ENCODE data around the gene MBD2. TPM values are rescaled to one million over a fixed set of nuclear protein-coding genes. Genes with fewer than 3 reads are reported as not detected.
A peak's percentile ranks its signal among the peaks of the same experiment; 100 is the strongest.

The MBD2 gene
- total RNA-seq, 1 donor from 2014 or later = 27.7 TPM

GRCh38 chr18:54255141-54255540 lies 30.7 kb upstream of the MBD2 start:
- TF ChIP-seq CTCF (IDR thresholded peaks at IDR 0.05; ENCODE audit: unreplicated experiment) = no peak
- peaks cover 17% of the 10 kb centered on the region for H3K4me1 Mint-ChIP-seq (ENCODE audit: unreplicated experiment)
- no peak overlapping the region for H3K27ac Mint-ChIP-seq (ENCODE audit: unreplicated experiment)
- no peaks in the 10 kb centered on the region for H3K9me3 Mint-ChIP-seq (ENCODE audit: unreplicated experiment)
- H3K27me3 Mint-ChIP-seq (ENCODE audit: unreplicated experiment) = no peaks in the 10 kb centered on the region
- H3K4me3 Mint-ChIP-seq (ENCODE audit: unreplicated experiment) = no peak overlapping the region
- no peak for DNase-seq (ENCODE audit: low spot score)
- H3K36me3 Mint-ChIP-seq (ENCODE audit: low read depth, unreplicated experiment) = no peaks in the 10 kb centered on the region

GRCh38 chr18:54254265-54254758 lies 29.8 kb upstream of the MBD2 start:
- H3K4me1 Mint-ChIP-seq (ENCODE audit: unreplicated experiment) = peaks cover 17% of the 10 kb centered on the region
- H3K4me3 Mint-ChIP-seq (ENCODE audit: unreplicated experiment) = no peak overlapping the region
- DNase-seq (ENCODE audit: low spot score) = no peak
- H3K9me3 Mint-ChIP-seq (ENCODE audit: unreplicated experiment) = no peaks in the 10 kb centered on the region
- H3K27me3 Mint-ChIP-seq (ENCODE audit: unreplicated experiment) = no peaks in the 10 kb centered on the region
- no peaks in the 10 kb centered on the region for H3K36me3 Mint-ChIP-seq (ENCODE audit: low read depth, unreplicated experiment)
- H3K27ac Mint-ChIP-seq (ENCODE audit: unreplicated experiment) = no peak overlapping the region
- no peak for TF ChIP-seq CTCF (IDR thresholded peaks at IDR 0.05; ENCODE audit: unreplicated experiment)

GRCh38 chr18:54251606-54252390 lies 27.3 kb upstream of the MBD2 start:
- Mint-ChIP-seq H3K4me1 (ENCODE audit: unreplicated experiment) (peaks cover 26% of the 10 kb centered on the region), H3K9me3 (ENCODE audit: unreplicated experiment) (no peaks in the 10 kb centered on the region), H3K27ac (ENCODE audit: unreplicated experiment) (peak overlapping the region; percentile 85), H3K36me3 (ENCODE audit: low read depth, unreplicated experiment) (no peaks in the 10 kb centered on the region), H3K4me3 (ENCODE audit: unreplicated experiment) (no peak overlapping the region), H3K27me3 (ENCODE audit: unreplicated experiment) (no peaks in the 10 kb centered on the region)
- TF ChIP-seq CTCF (IDR thresholded peaks at IDR 0.05; ENCODE audit: unreplicated experiment) = no peak
- no peak for DNase-seq (ENCODE audit: low spot score)

GRCh38 chr18:54250846-54251261 lies 26.4 kb upstream of the MBD2 start:
- no peak overlapping the region for H3K4me3 Mint-ChIP-seq (ENCODE audit: unreplicated experiment)
- no peak for DNase-seq (ENCODE audit: low spot score)
- H3K36me3 Mint-ChIP-seq (ENCODE audit: low read depth, unreplicated experiment) = no peaks in the 10 kb centered on the region
- TF ChIP-seq CTCF (IDR thresholded peaks at IDR 0.05; ENCODE audit: unreplicated experiment) = no peak
- peaks cover 26% of the 10 kb centered on the region for H3K4me1 Mint-ChIP-seq (ENCODE audit: unreplicated experiment)
- H3K27ac Mint-ChIP-seq (ENCODE audit: unreplicated experiment) = peak overlapping the region; percentile 85
- no peaks in the 10 kb centered on the region for H3K27me3 Mint-ChIP-seq (ENCODE audit: unreplicated experiment)
- H3K9me3 Mint-ChIP-seq (ENCODE audit: unreplicated experiment) = no peaks in the 10 kb centered on the region

GRCh38 chr18:54247511-54248175 lies 23.2 kb upstream of the MBD2 start:
- H3K27ac Mint-ChIP-seq (ENCODE audit: unreplicated experiment) = peak overlapping the region; percentile 13

More at GRCh38 chr18:54247511-54248175, 23.2 kb upstream of the MBD2 start:
- Mint-ChIP-seq H3K36me3 (ENCODE audit: low read depth, unreplicated experiment) (peaks cover 3% of the 10 kb centered on the region), H3K9me3 (ENCODE audit: unreplicated experiment) (no peaks in the 10 kb centered on the region), H3K27me3 (ENCODE audit: unreplicated experiment) (peaks cover 2% of the 10 kb centered on the region), H3K4me1 (ENCODE audit: unreplicated experiment) (peaks cover 25% of the 10 kb centered on the region), H3K4me3 (ENCODE audit: unreplicated experiment) (no peak overlapping the region)
- no peak for DNase-seq (ENCODE audit: low spot score)
- no peak for TF ChIP-seq CTCF (IDR thresholded peaks at IDR 0.05; ENCODE audit: unreplicated experiment)
